Parathyroid adenoma (tissue), 2 donors: ENCODE data around the gene DDN.
A peak's percentile ranks its signal among the peaks of the same experiment; 100 is the strongest.

ENCODE experiments used
- H2AFZ ChIP-seq: fragments of 300-600 bp; sonication (generic); one replicate; pipeline ENCODE4 v1.7.0; 2017; ENCODE audit warnings: antibody characterized with exemption, mild to moderate bottlenecking
- H3K27ac ChIP-seq: fragments of 300-600 bp; sonication (generic); one replicate; pipeline ENCODE4 v1.7.0; 2017
- H3K27me3 ChIP-seq: fragments of 300-600 bp; sonication (generic); one replicate; pipeline ENCODE4 v1.7.0; 2017; ENCODE audit warnings: low read length; ENCODE audit not compliant: control insufficient read depth, insufficient read depth
- H3K36me3 ChIP-seq: fragments of 300-600 bp; sonication (generic); one replicate; pipeline ENCODE4 v1.7.0; 2017; ENCODE audit warnings: low read length; ENCODE audit not compliant: control insufficient read depth, insufficient read depth
- H3K4me1 ChIP-seq: fragments of 300-600 bp; sonication (generic); one replicate; pipeline ENCODE4 v1.7.0; 2017; ENCODE audit warnings: control low read depth
- H3K4me2 ChIP-seq: fragments of 300-600 bp; sonication (generic); one replicate; pipeline ENCODE4 v1.7.0; 2017; ENCODE audit warnings: low read length
- H3K4me3 ChIP-seq: fragments of 300-600 bp; sonication (generic); one replicate; pipeline ENCODE4 v1.7.0; 2017; ENCODE audit warnings: low read depth, low read length
- H3K79me2 ChIP-seq: fragments of 300-600 bp; sonication (generic); one replicate; pipeline ENCODE4 v1.7.0; 2017; ENCODE audit warnings: control low read depth
- H3K9ac ChIP-seq: fragments of 300-600 bp; sonication (generic); one replicate; pipeline ENCODE4 v1.7.0; 2017; ENCODE audit warnings: mild to moderate bottlenecking
- H3K9me3 ChIP-seq: fragments of 300-600 bp; sonication (generic); one replicate; pipeline ENCODE4 v1.7.0; 2017; ENCODE audit warnings: low read length; ENCODE audit not compliant: control insufficient read depth
- CTCF ChIP-seq: fragments of 300-600 bp; sonication (generic); IDR thresholded peaks from one replicate; pipeline ENCODE4 v1.7.0; 2017; ENCODE audit warnings: antibody characterized with exemption, mild to moderate bottlenecking
- donor health status: primary hyperparathyroidism.

DDN gene

GRCh38 chr12:48998497-48999353, 450 bp downstream of the DDN start:
- no peaks in the 10 kb centered on the region for H3K9me3 ChIP-seq
- H3K9ac ChIP-seq = no peak overlapping the region
- peak overlapping the region; percentile 46 for H3K4me3 ChIP-seq

GRCh38 chr12:48997719-48998496, 1.3 kb downstream of the DDN start:
- no peak for TF ChIP-seq CTCF
- no peaks in the 10 kb centered on the region for H3K9me3 ChIP-seq
- no peaks in the 10 kb centered on the region for H3K27me3 ChIP-seq
- peak overlapping the region; percentile 46 for H3K4me3 ChIP-seq
- H3K27ac ChIP-seq = no peak overlapping the region
- H2AFZ ChIP-seq = peak overlapping the region; percentile 63
- H3K79me2 ChIP-seq = no peaks in the 10 kb centered on the region
- peak overlapping the region; percentile 80 for H3K4me2 ChIP-seq
- no peaks in the 10 kb centered on the region for H3K36me3 ChIP-seq
- H3K9ac ChIP-seq = no peak overlapping the region
- H3K4me1 ChIP-seq = peaks cover 8% of the 10 kb centered on the region

More at GRCh38 chr12:48998497-48999353, 450 bp downstream of the DDN start:
- Histone ChIP-seq H3K27ac (no peak overlapping the region), H2AFZ (peak overlapping the region; percentile 63), H3K36me3 (no peaks in the 10 kb centered on the region), H3K4me1 (peaks cover 8% of the 10 kb centered on the region), H3K79me2 (no peaks in the 10 kb centered on the region), H3K27me3 (no peaks in the 10 kb centered on the region), H3K4me2 (peak overlapping the region; percentile 80)
- no peak for TF ChIP-seq CTCF

- Histone ChIP-seq H3K36me3 (no peaks in the 10 kb centered on the region), H3K27ac (no peak overlapping the region), H3K4me1 (peaks cover 8% of the 10 kb centered on the region), H3K9ac (no peak overlapping the region), H3K4me3 (no peak overlapping the region), H3K4me2 (peak overlapping the region; percentile 40), H3K27me3 (no peaks in the 10 kb centered on the region), H3K9me3 (no peaks in the 10 kb centered on the region), H3K79me2 (no peaks in the 10 kb centered on the region), H2AFZ (peak overlapping the region; percentile 75)
- TF ChIP-seq CTCF = peak; percentile 85
Observed at GRCh38 chr12:48996794-48997718, 2.1 kb downstream of the DDN start.

GRCh38 chr12:48995086-48995879, 3.9 kb downstream of the DDN start:
- Histone ChIP-seq H3K4me1 (peaks cover 8% of the 10 kb centered on the region), H3K36me3 (no peaks in the 10 kb centered on the region), H3K27me3 (no peaks in the 10 kb centered on the region), H3K27ac (no peak overlapping the region), H3K79me2 (no peaks in the 10 kb centered on the region), H3K4me3 (no peak overlapping the region), H3K9me3 (no peaks in the 10 kb centered on the region), H3K9ac (no peak overlapping the region), H3K4me2 (peak overlapping the region; percentile 60), H2AFZ (peak overlapping the region; percentile 80)
- peak; percentile 90 for TF ChIP-seq CTCF
